ENCODE results near the gene CD33.
"Not testable (repeated sequence)": the region's sequence is repeated elsewhere in the genome, so short reads cannot be mapped to it uniquely, and the experiment has no call there.

CD33 gene

GRCh38 chr19:51200071-51200666 lies 24.7 kb upstream of the CD33 start:
- no peak overlapping the region for H3K4me3 ChIP-seq
- TF ChIP-seq POLR2AphosphoS5 (IDR thresholded peaks at IDR 0.05; ENCODE audit: borderline replicate concordance, low read depth, low read length) (no peak), EZH2 (IDR thresholded peaks at IDR 0.05) (no peak), FOXP2 (optimal IDR thresholded peaks at IDR 0.05; ENCODE audit: control extremely low read depth, extremely low read length, insufficient read depth) (no peak)
- H3K9ac ChIP-seq (ENCODE audit: insufficient read length): no peak overlapping the region
- no peaks in the 10 kb centered on the region for H3K36me3 ChIP-seq (ENCODE audit: insufficient read depth, low read length)
- H3K9me3 ChIP-seq (ENCODE audit: low read depth, low read length): no peaks in the 10 kb centered on the region
- H3K27ac ChIP-seq: no peak overlapping the region
- no peak for DNase-seq (ENCODE audit: low read depth, low spot score)

GRCh38 chr19:51201712-51202111 lies 23.2 kb upstream of the CD33 start:
- TF ChIP-seq FOXP2 (optimal IDR thresholded peaks at IDR 0.05; ENCODE audit: control extremely low read depth, extremely low read length, insufficient read depth) (no peak), POLR2AphosphoS5 (IDR thresholded peaks at IDR 0.05; ENCODE audit: borderline replicate concordance, low read depth, low read length) (no peak), EZH2 (IDR thresholded peaks at IDR 0.05) (no peak)
- no peak for DNase-seq (ENCODE audit: low read depth, low spot score)
- H3K27ac ChIP-seq: no peak overlapping the region
- H3K9ac ChIP-seq (ENCODE audit: insufficient read length): no peak overlapping the region
- H3K9me3 ChIP-seq (ENCODE audit: low read depth, low read length): no peaks in the 10 kb centered on the region
- H3K36me3 ChIP-seq (ENCODE audit: insufficient read depth, low read length): no peaks in the 10 kb centered on the region
- no peak overlapping the region for H3K4me3 ChIP-seq

DNA sequence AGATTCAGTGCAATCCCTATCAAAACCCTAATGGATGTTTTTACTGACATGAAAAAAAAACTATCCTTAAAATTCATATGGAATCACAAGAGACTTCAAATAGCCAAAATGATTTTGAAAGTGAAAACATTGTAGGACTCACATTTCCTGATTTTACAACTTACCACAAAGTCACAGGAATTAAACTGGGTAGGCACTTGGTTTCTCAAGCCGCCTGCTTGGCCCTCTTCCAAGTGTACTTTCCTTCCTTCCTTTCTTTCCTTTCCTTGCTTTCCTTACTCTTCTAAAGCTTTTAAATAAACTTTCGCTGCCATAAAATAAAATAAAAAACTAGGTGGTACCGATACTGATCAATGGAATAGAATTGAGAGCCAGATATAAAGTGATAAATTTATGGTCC lies 21.0 kb upstream of the CD33 start:
- no peaks in the 10 kb centered on the region for H3K36me3 ChIP-seq (ENCODE audit: insufficient read depth, low read length)
- TF ChIP-seq POLR2AphosphoS5 (IDR thresholded peaks at IDR 0.05; ENCODE audit: borderline replicate concordance, low read depth, low read length) (no peak), FOXP2 (optimal IDR thresholded peaks at IDR 0.05; ENCODE audit: control extremely low read depth, extremely low read length, insufficient read depth) (no peak), EZH2 (IDR thresholded peaks at IDR 0.05) (no peak)
- H3K27ac ChIP-seq: no peak overlapping the region

DNA sequence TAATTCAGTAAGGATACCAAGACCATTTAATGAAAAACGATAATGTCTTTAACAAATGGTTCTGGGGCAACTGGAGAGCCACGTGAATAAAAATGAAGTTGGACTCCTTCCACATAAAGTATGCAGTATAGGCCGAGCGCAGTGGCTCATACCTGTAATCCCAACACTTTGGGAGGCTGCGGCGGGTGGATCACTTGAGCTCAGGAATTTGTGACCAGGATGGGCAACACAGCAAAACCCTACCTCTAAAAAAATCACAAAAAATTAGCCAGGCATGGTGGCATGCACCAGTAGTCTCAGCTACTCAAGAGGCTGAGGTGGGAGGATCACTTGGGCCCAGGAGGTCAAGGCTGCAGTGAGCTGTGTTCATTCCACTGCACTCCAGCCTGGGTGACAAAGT lies 20.6 kb upstream of the CD33 start:
- TF ChIP-seq FOXP2 (optimal IDR thresholded peaks at IDR 0.05; ENCODE audit: control extremely low read depth, extremely low read length, insufficient read depth): no peak
- TF ChIP-seq POLR2AphosphoS5 (IDR thresholded peaks at IDR 0.05; ENCODE audit: borderline replicate concordance, low read depth, low read length): no peak
- no peak for TF ChIP-seq EZH2 (IDR thresholded peaks at IDR 0.05)
- Histone ChIP-seq H3K27ac (no peak overlapping the region), H3K4me3 (no peak overlapping the region), H3K9ac (ENCODE audit: insufficient read length) (no peak overlapping the region), H3K9me3 (ENCODE audit: low read depth, low read length) (no peaks in the 10 kb centered on the region), H3K36me3 (ENCODE audit: insufficient read depth, low read length) (no peaks in the 10 kb centered on the region)
- no peak for DNase-seq (ENCODE audit: low read depth, low spot score)

More for the DNA sequence above, 21.0 kb upstream of the CD33 start:
- Histone ChIP-seq H3K9ac (ENCODE audit: insufficient read length) (no peak overlapping the region), H3K9me3 (ENCODE audit: low read depth, low read length) (no peaks in the 10 kb centered on the region), H3K4me3 (no peak overlapping the region)
- no peak for DNase-seq (ENCODE audit: low read depth, low spot score)

- H3K9me3 ChIP-seq (ENCODE audit: low read depth, low read length): no peaks in the 10 kb centered on the region
- no peak for DNase-seq (ENCODE audit: low read depth, low spot score)
- H3K27ac ChIP-seq: no peak overlapping the region
- TF ChIP-seq POLR2AphosphoS5 (IDR thresholded peaks at IDR 0.05; ENCODE audit: borderline replicate concordance, low read depth, low read length) (no peak), EZH2 (IDR thresholded peaks at IDR 0.05) (no peak), FOXP2 (optimal IDR thresholded peaks at IDR 0.05; ENCODE audit: control extremely low read depth, extremely low read length, insufficient read depth) (no peak)
- no peak overlapping the region for H3K4me3 ChIP-seq
- H3K36me3 ChIP-seq (ENCODE audit: insufficient read depth, low read length): no peaks in the 10 kb centered on the region
- H3K9ac ChIP-seq (ENCODE audit: insufficient read length): no peak overlapping the region
Measured at GRCh38 chr19:51207747-51208146, 17.1 kb upstream of the CD33 start.

DNA sequence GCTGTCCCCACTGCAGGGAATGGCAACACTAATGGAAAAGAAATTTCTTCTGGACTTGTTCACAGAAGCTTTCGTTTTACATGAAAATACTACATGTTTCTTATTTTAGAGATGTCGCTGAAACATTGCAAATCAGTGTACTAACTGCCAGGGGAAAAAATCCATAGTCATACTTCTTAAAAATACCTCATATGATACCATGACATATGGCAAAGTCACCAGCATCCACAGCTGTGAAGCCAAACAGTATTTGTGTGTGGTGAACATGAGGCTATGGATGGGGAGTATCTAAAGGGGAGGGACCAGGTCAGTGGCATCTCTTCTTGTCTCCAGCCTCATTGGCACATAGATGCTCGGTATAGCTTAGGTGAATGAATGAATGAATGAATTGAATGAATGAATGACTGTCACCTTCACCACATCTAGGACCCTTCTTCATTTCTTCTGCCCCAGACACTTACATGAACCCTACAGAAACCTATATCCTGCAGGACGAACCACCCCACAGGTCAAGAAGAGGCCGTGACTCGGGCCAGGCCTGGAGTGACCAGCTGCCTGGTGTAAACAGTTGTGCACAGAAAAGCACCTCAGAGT lies 14.6 kb upstream of the CD33 start:
- H3K9me3 ChIP-seq (ENCODE audit: low read depth, low read length): no peaks in the 10 kb centered on the region
- H3K36me3 ChIP-seq (ENCODE audit: insufficient read depth, low read length): no peaks in the 10 kb centered on the region
- no peak for TF ChIP-seq FOXP2 (optimal IDR thresholded peaks at IDR 0.05; ENCODE audit: control extremely low read depth, extremely low read length, insufficient read depth)
- no peak for TF ChIP-seq POLR2AphosphoS5 (IDR thresholded peaks at IDR 0.05; ENCODE audit: borderline replicate concordance, low read depth, low read length)
- no peak for TF ChIP-seq EZH2 (IDR thresholded peaks at IDR 0.05)
- no peak overlapping the region for H3K4me3 ChIP-seq
- H3K27ac ChIP-seq: no peak overlapping the region
- DNase-seq (ENCODE audit: low read depth, low spot score): no peak
- H3K9ac ChIP-seq (ENCODE audit: insufficient read length): no peak overlapping the region

GRCh38 chr19:51210874-51211361 lies 14.0 kb upstream of the CD33 start:
- not testable (repeated sequence) for H3K9ac ChIP-seq (ENCODE audit: insufficient read length); H3K27ac ChIP-seq; H3K4me3 ChIP-seq; DNase-seq (ENCODE audit: low read depth, low spot score); H3K36me3 ChIP-seq (ENCODE audit: insufficient read depth, low read length); H3K9me3 ChIP-seq (ENCODE audit: low read depth, low read length)

DNA sequence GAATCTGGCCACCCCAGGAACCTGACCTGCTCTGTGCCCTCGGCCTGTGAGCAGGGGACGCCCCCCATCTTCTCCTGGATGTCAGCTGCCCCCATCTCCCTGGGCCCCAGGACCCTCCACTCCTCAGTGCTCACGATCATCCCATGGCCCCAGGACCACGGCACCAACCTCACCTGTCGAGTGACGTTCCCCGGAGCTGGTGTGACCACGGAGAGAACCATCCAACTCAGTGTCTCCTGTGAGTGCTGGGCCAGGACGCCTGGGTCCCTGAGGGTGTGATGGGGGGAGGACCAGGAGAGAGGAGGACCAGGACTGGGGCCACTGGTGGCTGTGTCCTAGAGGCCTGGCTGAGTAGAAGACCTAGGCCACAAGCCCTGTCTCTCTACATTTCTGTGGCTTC lies 13.0 kb upstream of the CD33 start:
- no peak overlapping the region for H3K9ac ChIP-seq (ENCODE audit: insufficient read length)
- H3K27ac ChIP-seq: no peak overlapping the region
- no peak overlapping the region for H3K4me3 ChIP-seq
- H3K9me3 ChIP-seq (ENCODE audit: low read depth, low read length): no peaks in the 10 kb centered on the region
- no peak for DNase-seq (ENCODE audit: low read depth, low spot score)
- H3K36me3 ChIP-seq (ENCODE audit: insufficient read depth, low read length): no peaks in the 10 kb centered on the region
- no peak for TF ChIP-seq FOXP2 (optimal IDR thresholded peaks at IDR 0.05; ENCODE audit: control extremely low read depth, extremely low read length, insufficient read depth)
- no peak for TF ChIP-seq EZH2 (IDR thresholded peaks at IDR 0.05)
- no peak for TF ChIP-seq POLR2AphosphoS5 (IDR thresholded peaks at IDR 0.05; ENCODE audit: borderline replicate concordance, low read depth, low read length)

DNA sequence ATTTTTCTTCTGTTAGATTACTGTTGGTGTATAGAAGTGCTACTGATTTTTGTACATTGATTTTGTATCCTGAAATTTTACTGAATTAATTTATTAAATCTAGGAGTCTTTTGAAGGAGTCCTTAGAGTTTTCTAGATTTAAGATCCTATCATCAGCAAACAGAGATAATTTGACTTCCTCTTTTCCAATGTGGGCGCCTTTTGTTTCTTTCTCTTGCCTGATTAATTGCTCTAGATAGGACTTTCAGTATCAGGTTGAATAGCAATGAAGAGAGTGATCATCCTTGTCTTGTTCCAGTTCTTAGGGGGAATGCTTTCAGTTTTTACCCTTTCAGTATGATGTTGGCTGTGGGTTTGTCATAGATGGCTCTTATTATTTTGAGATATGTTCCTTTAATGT lies 5.6 kb upstream of the CD33 start:
- TF ChIP-seq EZH2 (IDR thresholded peaks at IDR 0.05) (no peak), POLR2AphosphoS5 (IDR thresholded peaks at IDR 0.05; ENCODE audit: borderline replicate concordance, low read depth, low read length) (no peak), FOXP2 (optimal IDR thresholded peaks at IDR 0.05; ENCODE audit: control extremely low read depth, extremely low read length, insufficient read depth) (no peak)
- no peak overlapping the region for H3K27ac ChIP-seq
- H3K9me3 ChIP-seq (ENCODE audit: low read depth, low read length): no peaks in the 10 kb centered on the region
- H3K9ac ChIP-seq (ENCODE audit: insufficient read length): no peak overlapping the region
- no peaks in the 10 kb centered on the region for H3K36me3 ChIP-seq (ENCODE audit: insufficient read depth, low read length)
- no peak overlapping the region for H3K4me3 ChIP-seq
- DNase-seq (ENCODE audit: low read depth, low spot score): no peak

Data from SK-N-MC (cell line).